ENCODE measurements around the gene PPP1R13L.

PPP1R13L gene

DNA sequence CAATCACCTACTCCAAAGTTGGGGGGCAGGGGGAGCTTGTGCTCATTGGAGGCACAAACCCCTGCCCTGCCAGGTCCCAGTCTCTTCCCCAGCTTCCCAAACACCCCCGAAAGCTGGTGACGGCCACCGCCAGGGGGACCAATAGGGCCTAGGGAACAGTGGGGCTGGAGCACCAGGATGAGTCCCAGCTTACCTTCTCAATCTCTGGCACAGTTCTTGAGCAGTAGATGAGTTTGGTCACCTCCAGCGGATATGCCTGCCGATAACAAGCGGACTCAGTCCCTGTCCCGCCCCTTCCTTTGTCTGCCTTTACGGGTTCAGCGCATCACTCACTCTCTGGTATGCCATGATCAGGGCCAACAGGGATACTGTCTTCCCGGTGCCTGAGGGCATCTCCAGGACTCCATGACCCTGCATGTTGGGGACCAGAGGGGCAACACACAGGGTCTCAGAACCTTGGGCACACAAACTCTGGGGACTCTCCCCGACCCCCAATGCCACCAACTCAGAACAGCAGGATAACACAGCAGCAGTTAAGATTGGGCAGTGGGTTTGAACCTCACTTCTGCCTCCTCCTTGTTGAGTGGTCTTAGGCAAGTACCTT is 36.0 kb downstream of the PPP1R13L start:
- no peak overlapping the region for H3K9ac ChIP-seq (ENCODE audit: low read depth, low read length, poor library complexity, severe bottlenecking)
- H2AFZ ChIP-seq (ENCODE audit: low read length), result no peak overlapping the region
- TF ChIP-seq, protein P1, sequence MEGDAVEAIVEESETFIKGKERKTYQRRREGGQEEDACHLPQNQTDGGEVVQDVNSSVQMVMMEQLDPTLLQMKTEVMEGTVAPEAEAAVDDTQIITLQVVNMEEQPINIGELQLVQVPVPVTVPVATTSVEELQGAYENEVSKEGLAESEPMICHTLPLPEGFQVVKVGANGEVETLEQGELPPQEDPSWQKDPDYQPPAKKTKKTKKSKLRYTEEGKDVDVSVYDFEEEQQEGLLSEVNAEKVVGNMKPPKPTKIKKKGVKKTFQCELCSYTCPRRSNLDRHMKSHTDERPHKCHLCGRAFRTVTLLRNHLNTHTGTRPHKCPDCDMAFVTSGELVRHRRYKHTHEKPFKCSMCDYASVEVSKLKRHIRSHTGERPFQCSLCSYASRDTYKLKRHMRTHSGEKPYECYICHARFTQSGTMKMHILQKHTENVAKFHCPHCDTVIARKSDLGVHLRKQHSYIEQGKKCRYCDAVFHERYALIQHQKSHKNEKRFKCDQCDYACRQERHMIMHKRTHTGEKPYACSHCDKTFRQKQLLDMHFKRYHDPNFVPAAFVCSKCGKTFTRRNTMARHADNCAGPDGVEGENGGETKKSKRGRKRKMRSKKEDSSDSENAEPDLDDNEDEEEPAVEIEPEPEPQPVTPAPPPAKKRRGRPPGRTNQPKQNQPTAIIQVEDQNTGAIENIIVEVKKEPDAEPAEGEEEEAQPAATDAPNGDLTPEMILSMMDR (conservative IDR thresholded peaks at IDR 0.05; ENCODE audit: low read length), result no peak
- TF ChIP-seq EZH2phosphoT487 (IDR thresholded peaks at IDR 0.05; ENCODE audit: borderline replicate concordance), result no peak
- no peaks in the 10 kb centered on the region for H3F3A ChIP-seq (ENCODE audit: low read depth)
- H3K4me3 ChIP-seq (ENCODE audit: low read length, poor library complexity, severe bottlenecking), result peak overlapping the region; percentile 21
- H3K4me2 ChIP-seq (ENCODE audit: low read depth, low read length, poor library complexity, severe bottlenecking), result peak overlapping the region; percentile 88
- no peaks in the 10 kb centered on the region for H3K9me3 ChIP-seq (ENCODE audit: insufficient read depth, low read depth, low read length)
- H3K79me2 ChIP-seq (ENCODE audit: insufficient read depth, low read length), result peaks cover 7% of the 10 kb centered on the region; the same call in 1 of the 2 replicates
- H3K4me1 ChIP-seq (ENCODE audit: insufficient read depth, low read length, poor library complexity, severe bottlenecking), result peaks cover 11% of the 10 kb centered on the region
- H3K9me2 ChIP-seq (replicated peaks; ENCODE audit: low read depth, low read length), result no peaks in the 10 kb centered on the region
- H3K27me3 ChIP-seq (ENCODE audit: insufficient read depth, low read length, poor library complexity, severe bottlenecking), result no peaks in the 10 kb centered on the region
- no peaks in the 10 kb centered on the region for H3K36me3 ChIP-seq (ENCODE audit: insufficient read depth, low read length)
- H4K20me1 ChIP-seq (ENCODE audit: insufficient read depth, low read length, poor library complexity, severe bottlenecking), result no peaks in the 10 kb centered on the region

DNA sequence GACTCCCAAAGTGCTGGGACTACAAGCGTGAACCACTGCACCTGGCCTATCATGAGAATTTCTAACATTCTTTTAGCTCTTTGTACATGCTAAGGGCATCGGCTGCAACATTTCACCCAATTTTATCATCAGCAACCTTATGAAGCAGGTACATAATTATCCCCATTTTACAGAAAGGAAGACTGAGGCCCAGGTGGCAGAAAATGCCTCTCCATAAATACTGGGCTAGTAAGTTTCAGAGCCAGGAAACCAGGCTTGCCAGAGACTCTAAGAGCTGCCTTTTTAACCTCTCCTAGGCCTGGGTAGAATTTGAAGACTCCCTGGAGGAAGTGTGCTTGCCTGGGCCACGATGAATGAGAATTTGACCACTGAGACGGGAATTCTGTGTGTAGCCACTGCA is 36.7 kb downstream of the PPP1R13L start:
- Histone ChIP-seq H2AFZ (ENCODE audit: low read length) (no peak overlapping the region), H3K79me2 (ENCODE audit: insufficient read depth, low read length) (peaks cover 7% of the 10 kb centered on the region; the same call in 1 of the 2 replicates), H3K27me3 (ENCODE audit: insufficient read depth, low read length, poor library complexity, severe bottlenecking) (no peaks in the 10 kb centered on the region), H3K4me2 (ENCODE audit: low read depth, low read length, poor library complexity, severe bottlenecking) (no peak overlapping the region), H3K36me3 (ENCODE audit: insufficient read depth, low read length) (no peaks in the 10 kb centered on the region), H4K20me1 (ENCODE audit: insufficient read depth, low read length, poor library complexity, severe bottlenecking) (no peaks in the 10 kb centered on the region), H3K4me3 (ENCODE audit: low read length, poor library complexity, severe bottlenecking) (no peak overlapping the region), H3K9me3 (ENCODE audit: insufficient read depth, low read depth, low read length) (no peaks in the 10 kb centered on the region), H3K4me1 (ENCODE audit: insufficient read depth, low read length, poor library complexity, severe bottlenecking) (peaks cover 11% of the 10 kb centered on the region), H3K9ac (ENCODE audit: low read depth, low read length, poor library complexity, severe bottlenecking) (no peak overlapping the region), H3F3A (ENCODE audit: low read depth) (no peaks in the 10 kb centered on the region), H3K9me2 (replicated peaks; ENCODE audit: low read depth, low read length) (no peaks in the 10 kb centered on the region)
- TF ChIP-seq, protein P1 (conservative IDR thresholded peaks at IDR 0.05; ENCODE audit: low read length), result no peak
- no peak for TF ChIP-seq EZH2phosphoT487 (IDR thresholded peaks at IDR 0.05; ENCODE audit: borderline replicate concordance)

DNA sequence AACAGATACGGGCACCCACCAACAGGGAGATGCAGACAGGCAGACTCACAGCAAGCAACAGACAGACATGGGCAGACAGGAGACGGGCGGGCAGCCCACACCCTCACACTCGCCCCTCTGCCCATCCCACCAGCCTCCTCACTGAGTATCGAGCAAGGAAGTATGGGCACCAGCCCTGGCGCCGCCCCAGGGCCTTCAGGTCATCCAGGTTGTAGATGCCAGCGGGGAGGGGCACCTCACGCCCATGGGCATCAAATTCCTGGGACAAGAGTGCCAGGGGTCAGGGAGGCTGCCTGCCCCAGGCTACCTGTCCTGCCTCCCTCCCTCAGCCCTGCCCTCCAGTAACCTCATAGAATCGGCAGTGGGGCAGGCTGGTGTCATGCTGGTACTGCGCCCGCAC is 40.2 kb downstream of the PPP1R13L start:
- Histone ChIP-seq H3K4me3 (ENCODE audit: low read length, poor library complexity, severe bottlenecking) (no peak overlapping the region), H3F3A (ENCODE audit: low read depth) (no peaks in the 10 kb centered on the region), H3K79me2 (ENCODE audit: insufficient read depth, low read length) (peaks cover 2% of the 10 kb centered on the region; the same call in 1 of the 2 replicates), H3K4me2 (ENCODE audit: low read depth, low read length, poor library complexity, severe bottlenecking) (no peak overlapping the region), H3K9me2 (replicated peaks; ENCODE audit: low read depth, low read length) (no peaks in the 10 kb centered on the region), H2AFZ (ENCODE audit: low read length) (no peak overlapping the region), H3K4me1 (ENCODE audit: insufficient read depth, low read length, poor library complexity, severe bottlenecking) (peaks cover 8% of the 10 kb centered on the region), H3K36me3 (ENCODE audit: insufficient read depth, low read length) (peaks cover 5% of the 10 kb centered on the region; the same call in 1 of the 2 replicates), H3K9ac (ENCODE audit: low read depth, low read length, poor library complexity, severe bottlenecking) (no peak overlapping the region), H4K20me1 (ENCODE audit: insufficient read depth, low read length, poor library complexity, severe bottlenecking) (no peaks in the 10 kb centered on the region), H3K27me3 (ENCODE audit: insufficient read depth, low read length, poor library complexity, severe bottlenecking) (no peaks in the 10 kb centered on the region), H3K9me3 (ENCODE audit: insufficient read depth, low read depth, low read length) (no peaks in the 10 kb centered on the region)
- TF ChIP-seq, protein P1 (conservative IDR thresholded peaks at IDR 0.05; ENCODE audit: low read length), result no peak
- no peak for TF ChIP-seq EZH2phosphoT487 (IDR thresholded peaks at IDR 0.05; ENCODE audit: borderline replicate concordance)
